Measurements from ENCODE around the gene GALNT12. TPM values are rescaled to one million over a fixed set of nuclear protein-coding genes. Genes with fewer than 3 reads are reported as not detected.

GALNT12 gene
- total RNA-seq, 1 donor from 2014 or later = 2.5 TPM

- no peak for DNase-seq (ENCODE audit: low spot score)
- H3K4me3 Mint-ChIP-seq = peak overlapping the region; percentile 31
- peaks cover 16% of the 10 kb centered on the region for H3K9me3 Mint-ChIP-seq
- intact Hi-C loops (cut with micrococcal nuclease) = no loop called here
- peaks cover 4% of the 10 kb centered on the region for H3K36me3 Mint-ChIP-seq (ENCODE audit: low read depth)
- peaks cover 16% of the 10 kb centered on the region for H3K4me1 Mint-ChIP-seq (ENCODE audit: low read depth)
- H3K27ac Mint-ChIP-seq = no peak overlapping the region
- H3K27me3 Mint-ChIP-seq (ENCODE audit: insufficient read depth) = peaks cover 20% of the 10 kb centered on the region
Observed at GRCh38 chr9:98798254-98798653, 9.2 kb upstream of the GALNT12 start.

DNA sequence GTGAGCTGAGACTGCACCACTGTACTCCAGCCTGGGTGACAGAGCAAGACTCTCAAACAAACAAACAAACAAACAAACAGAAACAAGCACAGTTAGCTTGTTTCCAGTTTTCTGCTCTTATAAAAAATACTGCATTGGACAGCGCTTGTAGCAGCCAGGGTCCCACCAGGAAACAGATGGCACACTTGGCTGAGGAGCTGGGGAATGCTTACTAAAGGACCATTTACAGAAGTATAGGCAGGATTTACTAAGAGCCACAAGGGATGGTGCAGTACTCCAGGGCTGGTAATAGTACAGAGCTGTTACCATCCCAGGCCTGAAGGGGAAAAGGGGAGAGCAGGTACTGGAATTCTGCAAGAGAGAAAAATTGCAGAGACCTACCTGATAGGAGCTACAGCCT, 5.9 kb upstream of the GALNT12 start:
- H3K4me3 Mint-ChIP-seq = no peak overlapping the region
- no peak for DNase-seq (ENCODE audit: low spot score)
- peaks cover 16% of the 10 kb centered on the region for H3K9me3 Mint-ChIP-seq
- H3K27ac Mint-ChIP-seq = no peak overlapping the region
- H3K4me1 Mint-ChIP-seq (ENCODE audit: low read depth) = peaks cover 6% of the 10 kb centered on the region
- peaks cover 4% of the 10 kb centered on the region for H3K36me3 Mint-ChIP-seq (ENCODE audit: low read depth)
- intact Hi-C loops (cut with micrococcal nuclease) = no loop called here
- peaks cover 39% of the 10 kb centered on the region for H3K27me3 Mint-ChIP-seq (ENCODE audit: insufficient read depth)

DNA sequence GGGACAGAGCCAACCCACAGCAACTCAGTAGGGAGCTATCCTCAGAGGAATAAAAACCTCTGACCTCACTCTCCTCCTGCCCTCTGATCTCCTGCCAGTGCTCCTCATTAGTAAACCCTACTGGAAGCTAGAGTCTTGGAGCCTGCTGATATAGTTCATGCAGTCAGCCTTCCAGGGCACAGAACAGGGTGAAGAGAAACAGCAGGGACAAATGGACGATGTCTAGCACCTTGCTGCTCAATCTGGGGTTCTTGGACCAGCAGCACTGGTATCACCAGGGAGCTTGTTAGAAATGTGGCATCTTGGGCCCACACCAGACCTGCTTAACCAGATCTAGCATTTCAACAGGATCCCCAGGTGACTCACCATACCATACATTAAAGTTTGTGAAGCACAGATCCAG, 5.5 kb upstream of the GALNT12 start:
- intact Hi-C loops (cut with micrococcal nuclease) = no loop called here

GRCh38 chr9:98804083-98804482, 3.4 kb upstream of the GALNT12 start:
- DNase-seq (ENCODE audit: low spot score) = no peak
- no peak overlapping the region for H3K27ac Mint-ChIP-seq
- intact Hi-C loops (cut with micrococcal nuclease) = no loop called here
- H3K4me1 Mint-ChIP-seq (ENCODE audit: low read depth) = peaks cover 12% of the 10 kb centered on the region
- peaks cover under 1% of the 10 kb centered on the region for H3K9me3 Mint-ChIP-seq
- peaks cover 46% of the 10 kb centered on the region for H3K27me3 Mint-ChIP-seq (ENCODE audit: insufficient read depth)
- no peak overlapping the region for H3K4me3 Mint-ChIP-seq
- no peaks in the 10 kb centered on the region for H3K36me3 Mint-ChIP-seq (ENCODE audit: low read depth)

More for the DNA sequence above, 5.5 kb upstream of the GALNT12 start:
- Mint-ChIP-seq H3K4me3 (no peak overlapping the region), H3K4me1 (ENCODE audit: low read depth) (peaks cover 5% of the 10 kb centered on the region), H3K27ac (no peak overlapping the region), H3K27me3 (ENCODE audit: insufficient read depth) (peaks cover 43% of the 10 kb centered on the region), H3K9me3 (peaks cover 16% of the 10 kb centered on the region), H3K36me3 (ENCODE audit: low read depth) (peaks cover 4% of the 10 kb centered on the region)
- DNase-seq (ENCODE audit: low spot score) = no peak

DNA sequence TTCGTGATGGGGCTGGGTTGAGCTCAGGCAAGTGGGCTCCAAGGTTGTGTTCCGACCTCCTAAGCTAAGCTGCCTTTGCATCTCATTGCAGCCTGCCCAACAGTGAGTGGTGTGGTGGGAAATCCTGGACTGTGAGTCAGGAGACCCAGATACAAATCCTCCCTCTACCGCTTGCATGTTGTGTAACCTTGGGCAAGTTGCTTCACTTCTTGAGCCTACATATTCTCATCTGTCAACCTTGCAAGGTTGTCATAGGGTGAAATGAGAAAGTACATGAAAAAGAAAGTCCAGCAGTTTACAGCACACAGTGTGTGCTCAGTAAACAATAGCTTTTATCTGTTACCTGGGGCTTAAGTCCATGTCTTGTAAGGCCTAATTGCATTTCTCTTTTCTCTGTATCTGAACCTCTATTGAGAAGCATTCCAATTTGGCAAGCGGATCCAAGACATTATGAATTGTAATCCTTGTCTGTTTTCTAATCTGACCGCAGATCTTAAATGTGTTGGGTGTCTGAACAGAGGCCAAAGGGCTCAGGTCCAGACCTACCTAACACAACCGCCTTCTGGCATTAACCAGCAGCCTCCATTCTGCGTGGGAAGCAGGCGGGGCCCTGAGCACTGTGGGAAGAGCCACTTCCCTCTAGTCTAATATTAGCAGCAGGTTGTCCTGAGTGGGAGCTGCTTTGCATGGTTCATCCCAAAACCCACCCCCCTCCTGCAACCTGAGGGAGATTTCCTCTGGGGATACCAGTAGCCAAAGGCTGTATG, 1.8 kb upstream of the GALNT12 start:
- Mint-ChIP-seq H3K27ac (no peak overlapping the region), H3K4me1 (ENCODE audit: low read depth) (peaks cover 12% of the 10 kb centered on the region), H3K27me3 (ENCODE audit: insufficient read depth) (peaks cover 50% of the 10 kb centered on the region), H3K4me3 (no peak overlapping the region), H3K36me3 (ENCODE audit: low read depth) (no peaks in the 10 kb centered on the region), H3K9me3 (no peaks in the 10 kb centered on the region)
- intact Hi-C loops (cut with micrococcal nuclease) = loop anchor here (5.0 kb wide), 1 partner anchor 1792 kb away; no protein-coding TSS in a partner anchor
- no peak for DNase-seq (ENCODE audit: low spot score)

DNA sequence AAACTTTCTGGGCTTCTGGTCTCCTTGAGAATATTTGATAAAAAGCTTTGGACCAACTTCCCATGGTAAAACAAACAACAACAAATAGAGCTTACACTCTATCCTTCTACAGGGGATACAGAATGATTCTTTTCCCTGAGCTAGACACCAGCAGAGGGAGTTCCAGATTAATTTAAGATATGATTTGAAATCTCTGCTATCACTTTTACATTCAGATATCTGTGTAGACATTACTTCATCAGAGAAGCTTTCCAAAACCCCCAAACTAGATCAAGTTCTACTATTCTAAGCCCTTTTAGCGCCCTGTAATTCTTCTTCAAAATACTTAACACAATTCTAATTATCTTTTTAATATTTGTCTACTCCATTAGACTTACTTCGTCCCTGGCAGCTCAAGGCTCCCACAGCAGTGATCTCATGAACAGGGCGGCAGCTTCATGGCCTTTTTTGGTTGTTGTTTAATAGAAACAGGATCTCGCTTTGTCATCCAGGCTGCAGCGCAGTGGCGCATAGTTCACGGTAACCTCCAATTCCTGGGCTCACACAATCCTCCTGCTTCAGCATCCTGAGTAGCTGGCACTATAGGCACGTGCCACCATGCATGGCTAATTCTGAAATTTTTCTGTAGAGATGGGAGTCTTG, 955 bp upstream of the GALNT12 start:
- H3K4me1 Mint-ChIP-seq (ENCODE audit: low read depth) = peaks cover 12% of the 10 kb centered on the region
- intact Hi-C loops (cut with micrococcal nuclease) = loop anchor here (1.0 to 5.0 kb wide), 2 partner anchors 10 to 1791 kb away; partner anchors contain the start of gene ANKS6
- peaks cover 2% of the 10 kb centered on the region for H3K36me3 Mint-ChIP-seq (ENCODE audit: low read depth)
- peak overlapping the region; percentile 86 for H3K4me3 Mint-ChIP-seq
- no peaks in the 10 kb centered on the region for H3K9me3 Mint-ChIP-seq
- peaks cover 54% of the 10 kb centered on the region for H3K27me3 Mint-ChIP-seq (ENCODE audit: insufficient read depth)
- H3K27ac Mint-ChIP-seq = no peak overlapping the region
- no peak for DNase-seq (ENCODE audit: low spot score)

DNA sequence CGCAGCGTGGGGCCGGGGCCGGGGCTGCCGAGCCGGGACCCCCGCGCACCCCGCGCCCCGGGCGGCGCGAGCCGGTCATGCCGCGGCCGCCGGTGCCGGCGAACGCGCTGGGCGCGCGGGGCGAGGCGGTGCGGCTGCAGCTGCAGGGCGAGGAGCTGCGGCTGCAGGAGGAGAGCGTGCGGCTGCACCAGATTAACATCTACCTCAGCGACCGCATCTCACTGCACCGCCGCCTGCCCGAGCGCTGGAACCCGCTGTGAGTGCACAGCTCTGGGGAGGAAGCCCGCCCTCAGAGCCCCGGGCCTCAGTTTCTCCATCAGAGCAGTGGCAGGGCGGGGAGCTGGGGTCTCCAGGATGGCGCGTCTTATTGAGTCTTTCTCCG, 335 bp downstream of the GALNT12 start:
- Mint-ChIP-seq H3K27ac (no peak overlapping the region), H3K4me3 (peak overlapping the region; percentile 77), H3K36me3 (ENCODE audit: low read depth) (peaks cover 2% of the 10 kb centered on the region), H3K4me1 (ENCODE audit: low read depth) (peaks cover 12% of the 10 kb centered on the region), H3K27me3 (ENCODE audit: insufficient read depth) (peaks cover 57% of the 10 kb centered on the region), H3K9me3 (no peaks in the 10 kb centered on the region)
- DNase-seq (ENCODE audit: low spot score) = peak; percentile 17
- intact Hi-C loops (cut with micrococcal nuclease) = loop anchor here (1.0 to 5.0 kb wide), 2 partner anchors 12 to 1789 kb away; partner anchors contain the start of gene ANKS6

- no peak overlapping the region for H3K27ac Mint-ChIP-seq
Observed at GRCh38 chr9:98808411-98808815, 943 bp downstream of the GALNT12 start.

GRCh38 chr9:98808875-98809274, 1.4 kb downstream of the GALNT12 start:
- no peak for DNase-seq (ENCODE audit: low spot score)
- Mint-ChIP-seq H3K9me3 (peaks cover 3% of the 10 kb centered on the region), H3K4me3 (peak overlapping the region; percentile 77), H3K27ac (no peak overlapping the region), H3K36me3 (ENCODE audit: low read depth) (peaks cover 2% of the 10 kb centered on the region), H3K27me3 (ENCODE audit: insufficient read depth) (peaks cover 55% of the 10 kb centered on the region), H3K4me1 (ENCODE audit: low read depth) (peaks cover 12% of the 10 kb centered on the region)
- intact Hi-C loops (cut with micrococcal nuclease) = loop anchor here (5.0 kb wide), 1 partner anchor 1788 kb away; no protein-coding TSS in a partner anchor

More at GRCh38 chr9:98808411-98808815, 943 bp downstream of the GALNT12 start:
- intact Hi-C loops (cut with micrococcal nuclease) = loop anchor here (5.0 kb wide), 1 partner anchor 1789 kb away; no protein-coding TSS in a partner anchor
- Mint-ChIP-seq H3K9me3 (peaks cover 3% of the 10 kb centered on the region), H3K4me3 (peak overlapping the region; percentile 77), H3K4me1 (ENCODE audit: low read depth) (peaks cover 12% of the 10 kb centered on the region), H3K27me3 (ENCODE audit: insufficient read depth) (peaks cover 56% of the 10 kb centered on the region), H3K36me3 (ENCODE audit: low read depth) (peaks cover 2% of the 10 kb centered on the region)
- DNase-seq (ENCODE audit: low spot score) = no peak

GRCh38 chr9:98809311-98810101, 2.0 kb downstream of the GALNT12 start:
- H3K9me3 Mint-ChIP-seq = peaks cover 3% of the 10 kb centered on the region
- H3K36me3 Mint-ChIP-seq (ENCODE audit: low read depth) = peaks cover 2% of the 10 kb centered on the region
- DNase-seq (ENCODE audit: low spot score) = no peak
- intact Hi-C loops (cut with micrococcal nuclease) = loop anchor here (5.0 kb wide), 1 partner anchor 1788 kb away; no protein-coding TSS in a partner anchor
- peaks cover 49% of the 10 kb centered on the region for H3K27me3 Mint-ChIP-seq (ENCODE audit: insufficient read depth)
- peaks cover 12% of the 10 kb centered on the region for H3K4me1 Mint-ChIP-seq (ENCODE audit: low read depth)
- no peak overlapping the region for H3K27ac Mint-ChIP-seq
- peak overlapping the region; percentile 63 for H3K4me3 Mint-ChIP-seq

DNA sequence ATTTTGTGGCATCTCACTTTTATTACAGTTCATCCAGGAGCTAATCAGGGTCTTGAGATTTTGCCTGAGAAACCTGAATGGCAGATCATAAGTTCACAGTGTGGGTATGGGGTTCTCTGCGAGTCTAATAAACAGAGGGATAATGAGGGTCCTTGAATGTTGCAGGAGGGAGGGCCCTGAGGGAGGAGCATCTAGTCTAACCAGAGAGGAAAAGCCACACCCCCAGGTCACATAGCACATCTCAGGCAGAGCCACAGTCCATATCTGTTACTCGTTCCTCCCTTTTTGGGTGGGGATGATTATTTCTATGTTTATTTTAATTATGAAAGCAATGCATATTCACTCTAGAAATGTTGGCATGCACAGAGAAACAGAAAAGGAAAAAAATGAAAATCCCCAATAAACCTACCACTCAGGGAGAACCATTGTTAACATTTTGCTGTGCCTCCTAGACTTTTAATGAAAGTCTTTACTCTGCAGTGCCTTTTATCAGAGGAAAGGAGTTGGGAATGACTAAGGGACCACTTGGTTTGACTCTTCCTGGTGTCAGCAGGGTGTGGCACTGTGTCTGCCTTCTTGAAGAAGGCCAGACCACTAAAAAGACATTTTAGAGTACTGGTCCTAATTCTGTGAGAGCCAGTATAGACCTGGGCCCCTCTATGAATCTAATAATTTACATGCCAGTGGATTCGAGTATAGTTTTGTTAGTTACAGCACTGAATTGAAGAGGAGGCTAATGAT, 2.8 kb downstream of the GALNT12 start:
- DNase-seq (ENCODE audit: low spot score) = no peak
- peaks cover 3% of the 10 kb centered on the region for H3K9me3 Mint-ChIP-seq
- H3K4me1 Mint-ChIP-seq (ENCODE audit: low read depth) = peaks cover 12% of the 10 kb centered on the region
- no peak overlapping the region for H3K4me3 Mint-ChIP-seq
- H3K27ac Mint-ChIP-seq = no peak overlapping the region
- intact Hi-C loops (cut with micrococcal nuclease) = no loop called here
- peaks cover 2% of the 10 kb centered on the region for H3K36me3 Mint-ChIP-seq (ENCODE audit: low read depth)
- H3K27me3 Mint-ChIP-seq (ENCODE audit: insufficient read depth) = peaks cover 43% of the 10 kb centered on the region

DNA sequence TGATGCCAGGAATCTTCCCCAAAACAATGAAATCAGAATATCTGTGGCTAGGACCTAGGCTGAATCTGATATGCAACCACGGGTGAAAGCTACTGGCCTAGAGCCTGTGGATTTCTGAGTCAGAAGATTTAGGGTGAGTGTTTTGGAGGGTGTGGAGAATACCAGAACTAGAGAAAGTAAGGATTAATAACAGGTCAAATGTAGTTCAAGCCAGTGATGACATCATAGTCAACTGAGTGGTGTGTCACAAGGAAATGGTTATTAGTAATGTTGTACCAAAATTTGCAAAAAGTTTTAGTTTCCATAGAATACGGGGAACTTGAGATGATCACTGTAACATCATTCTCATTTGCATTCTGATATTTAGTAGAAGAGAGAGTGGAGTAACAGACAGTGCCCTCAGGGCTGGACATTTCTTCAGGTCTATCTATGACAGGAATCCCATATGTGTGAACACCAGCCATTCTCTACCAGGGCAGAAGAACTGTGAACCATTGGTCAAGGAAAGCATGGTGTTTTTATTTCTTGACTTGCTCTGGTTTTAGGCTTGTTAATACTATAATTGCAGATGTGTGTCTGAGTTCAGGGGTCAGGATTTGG, 3.7 kb downstream of the GALNT12 start:
- no peak for DNase-seq (ENCODE audit: low spot score)
- intact Hi-C loops (cut with micrococcal nuclease) = no loop called here
- peaks cover 2% of the 10 kb centered on the region for H3K36me3 Mint-ChIP-seq (ENCODE audit: low read depth)
- peaks cover 12% of the 10 kb centered on the region for H3K4me1 Mint-ChIP-seq (ENCODE audit: low read depth)
- H3K27ac Mint-ChIP-seq = no peak overlapping the region
- H3K9me3 Mint-ChIP-seq = peaks cover 3% of the 10 kb centered on the region
- no peak overlapping the region for H3K4me3 Mint-ChIP-seq
- peaks cover 35% of the 10 kb centered on the region for H3K27me3 Mint-ChIP-seq (ENCODE audit: insufficient read depth)
